MM.1S (cell line): ENCODE results near the gene JMJD7.

Experiments used
- CTCF ChIP-seq: fragments of 300-600 bp; sonication (generic); IDR thresholded peaks from 2 replicates; pipeline ENCODE4 v1.5.1; 2016; ENCODE audit warnings: antibody characterized with exemption, low read length, mixed read lengths
- EZH2 ChIP-seq: fragments of 300-600 bp; sonication (generic); optimal IDR thresholded peaks from 2 replicates; pipeline ENCODE3; 2017; ENCODE audit warnings: low read depth, mild to moderate bottlenecking, antibody characterized with exemption, low read length, mixed read lengths
- EZH2phosphoT487 ChIP-seq: fragments of 300-600 bp; sonication (generic); IDR thresholded peaks from 2 replicates; pipeline ENCODE4 v1.6.1; 2018; ENCODE audit warnings: antibody characterized with exemption, low read length

- TF ChIP-seq CTCF (no peak), EZH2 (no peak), EZH2phosphoT487 (no peak)
These were observed 32.3 kb downstream of the JMJD7 start for GRCh38 chr15:41860049-41860828.
